Calu3 (cell line): Measurements from ENCODE around the gene EVA1C. TPM values are rescaled to one million over a fixed set of nuclear protein-coding genes. Genes with fewer than 3 reads are reported as not detected.

ENCODE experiments used
- BruUV-seq: library from RNA; stranded (reverse); fragments of 400-500 nt; replicated peaks from 2 replicates; lab custom pipeline; 2021; lab: Mats Ljungman, UMichigan
- CTCF ChIA-PET: fragments of 300-600 bp; sonication (Branson Sonifier 250); formaldehyde crosslinking; loops from one replicate; lab custom pipeline; 2022; ENCODE audit warnings: antibody characterized with exemption; lab: Charles Lee
- DNase-seq: peaks from one replicate; pipeline ENCODE4 v3.0.0; 2022
- H3K27ac Mint-ChIP-seq: one replicate; pipeline ENCODE4 v1.8.0; 2022; ENCODE audit warnings: mixed read lengths; ENCODE audit not compliant: unreplicated experiment
- H3K27me3 Mint-ChIP-seq: one replicate; pipeline ENCODE4 v1.8.0; 2022; ENCODE audit warnings: mixed read lengths; ENCODE audit not compliant: unreplicated experiment
- H3K36me3 Mint-ChIP-seq: one replicate; pipeline ENCODE4 v1.8.0; 2022; ENCODE audit warnings: mild to moderate bottlenecking, moderate library complexity, mixed read lengths; ENCODE audit not compliant: insufficient read depth, unreplicated experiment
- H3K4me1 Mint-ChIP-seq: one replicate; pipeline ENCODE4 v1.8.0; 2022; ENCODE audit warnings: mild to moderate bottlenecking, low read depth, mixed read lengths; ENCODE audit not compliant: unreplicated experiment
- H3K4me3 Mint-ChIP-seq: one replicate; pipeline ENCODE4 v1.8.0; 2022; ENCODE audit warnings: mild to moderate bottlenecking, low read depth, moderate library complexity, mixed read lengths; ENCODE audit not compliant: unreplicated experiment
- H3K9me3 Mint-ChIP-seq: one replicate; pipeline ENCODE4 v1.8.0; 2022; ENCODE audit warnings: low read depth, mixed read lengths; ENCODE audit not compliant: unreplicated experiment
- CTCF ChIP-seq: fragments of 200-600 bp; IDR thresholded peaks from one replicate; pipeline ENCODE4 v1.8.0; 2022; ENCODE audit warnings: antibody characterized with exemption; ENCODE audit not compliant: unreplicated experiment
- intact Hi-C: fragments of 100-400 bp; cut with micrococcal nuclease; formaldehyde crosslinking; loops from one replicate; pipeline ENCODE4 v1.10.0; 2022; ENCODE audit not compliant: unreplicated experiment
- total RNA-seq: library from RNA; stranded (reverse); gene quantifications from 2 replicates; pipeline ENCODE4 v1.2.3, GENCODE V29; 2022

EVA1C gene
- total RNA-seq, 1 experiment from 2014 or later = 1.4 TPM

- H3K4me1 Mint-ChIP-seq = no peaks in the 10 kb centered on the region
- H3K4me3 Mint-ChIP-seq = no peak overlapping the region
- TF ChIP-seq CTCF = no peak
- no peaks in the 10 kb centered on the region for H3K9me3 Mint-ChIP-seq
- intact Hi-C loops = no loop called here
- no TSS peak for BruUV-seq
- no peaks in the 10 kb centered on the region for H3K36me3 Mint-ChIP-seq
- H3K27ac Mint-ChIP-seq = no peak overlapping the region
- DNase-seq = no peak
- H3K27me3 Mint-ChIP-seq = peaks cover 39% of the 10 kb centered on the region
- CTCF ChIA-PET = no interaction called here
These were observed 136.9 kb downstream of the EVA1C start for GRCh38 chr21:32549440-32549839.

- Mint-ChIP-seq H3K9me3 (no peaks in the 10 kb centered on the region), H3K27ac (no peak overlapping the region), H3K4me1 (no peaks in the 10 kb centered on the region), H3K27me3 (peaks cover 39% of the 10 kb centered on the region), H3K4me3 (no peak overlapping the region), H3K36me3 (no peaks in the 10 kb centered on the region)
- DNase-seq = no peak
- intact Hi-C loops = no loop called here
- no TSS peak for BruUV-seq
- no peak for TF ChIP-seq CTCF
- CTCF ChIA-PET = no interaction called here
These were observed 137.4 kb downstream of the EVA1C start for GRCh38 chr21:32549886-32550285.

GRCh38 chr21:32554832-32555638, 142.5 kb downstream of the EVA1C start:
- CTCF ChIA-PET = no interaction called here
- intact Hi-C loops = no loop called here
- Mint-ChIP-seq H3K9me3 (no peaks in the 10 kb centered on the region), H3K27ac (no peak overlapping the region), H3K36me3 (no peaks in the 10 kb centered on the region), H3K27me3 (peaks cover 25% of the 10 kb centered on the region), H3K4me1 (no peaks in the 10 kb centered on the region), H3K4me3 (no peak overlapping the region)
- no peak for TF ChIP-seq CTCF
- DNase-seq = no peak
- no TSS peak for BruUV-seq

GRCh38 chr21:32558106-32558505, 145.6 kb downstream of the EVA1C start:
- Mint-ChIP-seq H3K27ac (no peak overlapping the region), H3K36me3 (no peaks in the 10 kb centered on the region), H3K4me1 (no peaks in the 10 kb centered on the region), H3K9me3 (no peaks in the 10 kb centered on the region), H3K4me3 (no peak overlapping the region), H3K27me3 (peaks cover 12% of the 10 kb centered on the region)
- no peak for TF ChIP-seq CTCF
- DNase-seq = no peak
- intact Hi-C loops = no loop called here
- CTCF ChIA-PET = no interaction called here
- no TSS peak for BruUV-seq
